Measurements from ENCODE around the gene KDM4F.

Gene KDM4F

DNA sequence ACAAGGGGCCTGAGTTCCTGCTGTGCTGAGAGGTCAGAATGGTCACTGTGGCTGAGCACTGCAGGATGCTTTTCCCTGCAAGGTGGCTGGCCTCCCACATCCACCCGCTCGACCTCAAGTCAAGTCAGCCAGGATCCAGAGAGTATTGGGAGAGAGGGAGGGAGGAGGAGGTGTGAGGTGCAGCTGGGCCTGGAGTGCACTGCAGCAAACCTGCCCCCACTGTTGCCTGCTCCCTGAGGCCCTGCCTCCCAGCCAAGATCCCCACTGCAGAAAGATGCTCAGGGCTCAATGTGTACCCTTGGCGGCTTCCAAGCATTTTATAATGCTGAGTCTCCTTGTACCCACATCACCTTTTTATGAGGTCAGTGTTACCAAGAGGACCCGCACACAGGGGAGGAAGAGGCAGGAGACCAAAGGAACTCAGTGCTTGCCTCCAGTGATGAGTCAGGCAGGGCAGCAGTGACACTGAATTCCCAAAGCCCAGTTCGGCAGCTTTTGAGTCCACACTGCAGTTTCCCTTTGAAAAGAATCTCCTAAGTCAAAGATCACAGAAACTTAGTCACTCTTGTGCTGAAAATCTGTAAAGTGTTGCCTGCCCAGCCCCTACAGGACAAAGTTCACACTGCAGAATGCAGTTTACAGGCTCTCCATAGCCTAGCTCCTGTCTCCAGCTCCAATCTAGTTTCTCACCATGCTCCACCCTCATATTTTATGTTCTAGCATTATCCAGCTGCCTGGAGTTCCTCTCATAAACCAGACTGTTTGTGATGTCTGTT is 43.5 kb downstream of the KDM4F start (continued):
- TF ChIP-seq ZBTB17 (tag by site-specific recombination; IDR thresholded peaks at IDR 0.05) (no peak), ZNF677 (tag by site-specific recombination; IDR thresholded peaks at IDR 0.05) (no peak), ZNF2 (tag by site-specific recombination; IDR thresholded peaks at IDR 0.05) (no peak), HOXA7 (CRISPR knock-in tag; IDR thresholded peaks at IDR 0.05; ENCODE audit: borderline replicate concordance) (no peak), ZNF585B (tag by site-specific recombination; IDR thresholded peaks at IDR 0.05) (no peak), ZNF600 (tag by site-specific recombination; IDR thresholded peaks at IDR 0.05) (no peak), SCRT2 (tag by site-specific recombination; IDR thresholded peaks at IDR 0.05) (no peak), ZSCAN16 (tag by site-specific recombination; IDR thresholded peaks at IDR 0.05) (no peak), ZNF571 (tag by site-specific recombination; IDR thresholded peaks at IDR 0.05) (no peak), ZNF423 (tag by site-specific recombination; IDR thresholded peaks at IDR 0.05) (no peak)

- H3K4me3 ChIP-seq (ENCODE audit: low read depth, low read length): no peak overlapping the region
- H3K36me3 ChIP-seq (ENCODE audit: control insufficient read depth in 2 of 2, insufficient read depth in 1 of 2, low read length in 2 of 2): no peaks in the 10 kb centered on the region
- no peak overlapping the region for H3K27ac ChIP-seq (ENCODE audit: extremely low read depth, low read depth, low read length)
- TF ChIP-seq ZNF398 (tag by site-specific recombination; IDR thresholded peaks at IDR 0.05) (no peak), SP2 (tag by site-specific recombination; IDR thresholded peaks at IDR 0.05) (no peak), ZNF223 (tag by site-specific recombination; IDR thresholded peaks at IDR 0.05) (no peak), ZNF707 (tag by site-specific recombination; IDR thresholded peaks at IDR 0.05) (no peak), ZNF169 (tag by site-specific recombination; IDR thresholded peaks at IDR 0.05) (no peak), ZNF274 (IDR thresholded peaks at IDR 0.05; ENCODE audit: low read length) (no peak), ZNF274 (tag by site-specific recombination; IDR thresholded peaks at IDR 0.05; ENCODE audit: borderline replicate concordance) (no peak)
- ChIA-PET POLR2A (interaction anchor here (1.6 kb wide), 1 partner anchor 26 kb away, joined by 6 read pairs; the partner anchor contains the start of gene SRSF8), CTCF (interaction anchor here (0.6 to 7.3 kb wide), 6 partner anchors 10 to 478 kb away, joined by 3 to 63 read pairs (median 7); partner anchors contain the start of gene SRSF8)
- no peaks in the 10 kb centered on the region for H3K4me1 ChIP-seq (ENCODE audit: control insufficient read depth, insufficient read depth, low read length)
- H3K9me3 ChIP-seq (ENCODE audit: control insufficient read depth, insufficient read depth, low read depth, low read length): no peaks in the 10 kb centered on the region
These were observed 44.3 kb downstream of the KDM4F start for GRCh38 chr11:95093548-95093947.

DNA sequence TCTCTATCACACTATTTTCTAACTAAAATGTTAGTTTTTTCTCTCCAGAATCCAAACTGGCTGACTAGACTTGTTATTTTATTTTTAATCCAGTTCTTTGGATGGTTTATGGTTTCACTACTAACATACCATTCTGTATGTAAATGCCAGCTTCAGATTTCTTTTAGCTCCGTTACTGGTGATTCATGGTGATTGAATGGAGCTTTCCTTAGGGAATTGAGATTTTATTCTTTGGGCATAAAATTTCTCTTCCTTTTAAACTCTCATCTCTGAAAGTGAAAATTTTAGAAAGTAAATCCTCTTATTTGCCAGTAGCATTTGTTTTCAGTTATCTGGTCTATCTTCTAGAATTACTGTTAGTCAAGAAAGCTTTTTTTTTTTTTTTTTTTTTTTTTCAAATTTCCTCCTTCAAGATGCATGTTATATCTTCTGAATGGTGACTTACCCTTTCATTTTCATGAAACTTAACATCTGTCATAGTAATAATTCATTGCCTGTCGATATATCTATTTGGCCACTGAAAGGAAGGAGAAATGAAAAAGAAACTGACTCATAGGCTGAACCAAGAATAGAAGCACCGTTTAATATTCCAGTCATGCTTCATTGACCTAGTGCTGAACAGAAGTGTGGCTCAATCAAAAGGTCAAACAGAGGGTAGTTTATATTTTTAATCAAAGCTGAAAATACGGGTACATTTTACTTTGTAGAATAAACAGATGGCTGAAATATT is 46.8 kb downstream of the KDM4F start:
- no peak overlapping the region for H3K27ac ChIP-seq (ENCODE audit: extremely low read depth, low read depth, low read length)
- H3K9me3 ChIP-seq (ENCODE audit: control insufficient read depth, insufficient read depth, low read depth, low read length): no peaks in the 10 kb centered on the region
- TF ChIP-seq ZNF449 (tag by site-specific recombination; IDR thresholded peaks at IDR 0.05) (no peak), PRDM1 (tag by site-specific recombination; IDR thresholded peaks at IDR 0.05) (peak; percentile 87), ZNF670 (tag by site-specific recombination; IDR thresholded peaks at IDR 0.05; ENCODE audit: low read depth) (no peak)
- TF ChIP-seq, protein P1, sequence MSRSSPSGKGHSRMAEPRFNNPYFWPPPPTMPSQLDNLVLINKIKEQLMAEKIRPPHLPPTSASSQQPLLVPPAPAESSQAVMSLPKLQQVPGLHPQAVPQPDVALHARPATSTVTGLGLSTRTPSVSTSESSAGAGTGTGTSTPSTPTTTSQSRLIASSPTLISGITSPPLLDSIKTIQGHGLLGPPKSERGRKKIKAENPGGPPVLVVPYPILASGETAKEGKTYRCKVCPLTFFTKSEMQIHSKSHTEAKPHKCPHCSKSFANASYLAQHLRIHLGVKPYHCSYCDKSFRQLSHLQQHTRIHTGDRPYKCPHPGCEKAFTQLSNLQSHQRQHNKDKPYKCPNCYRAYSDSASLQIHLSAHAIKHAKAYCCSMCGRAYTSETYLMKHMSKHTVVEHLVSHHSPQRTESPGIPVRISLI (tag by site-specific recombination; IDR thresholded peaks at IDR 0.05): 0 out of 2 replicates have a peak, but pooled peaks have one; percentile 68
- H3K4me1 ChIP-seq (ENCODE audit: control insufficient read depth, insufficient read depth, low read length): no peaks in the 10 kb centered on the region
- ChIA-PET POLR2A (interaction anchor here (0.5 to 1.7 kb wide), 3 partner anchors 123 to 1293 kb away, joined by 3 to 5 read pairs (median 5); partner anchors contain the start of genes CCDC82, CWC15 and KDM4D), CTCF (interaction anchor here (0.6 to 1.5 kb wide), 2 partner anchors 10 to 491 kb away, joined by 3 to 4 read pairs; no protein-coding TSS in a partner anchor)
- no peaks in the 10 kb centered on the region for H3K36me3 ChIP-seq (ENCODE audit: control insufficient read depth in 2 of 2, insufficient read depth in 1 of 2, low read length in 2 of 2)
- H3K4me3 ChIP-seq (ENCODE audit: low read depth, low read length): no peak overlapping the region
